ENCODE measurements around the gene ARHGDIA. TPM values are rescaled to one million over a fixed set of nuclear protein-coding genes. Genes with fewer than 3 reads are reported as not detected.

The ARHGDIA gene
- total RNA-seq, 4 donors from 2014 or later: 120 to 219 (median 169) TPM

- peak overlapping the region; percentile 10 to 88 (median 80) for H3K27ac ChIP-seq
- peak overlapping the region in 1 of 2 donors; percentile 84 for H3K4me3 ChIP-seq
- no peaks in the 10 kb centered on the region for H3K27me3 ChIP-seq
- TF ChIP-seq POLR2AphosphoS5 (IDR thresholded peaks at IDR 0.05): no peak
- H3K4me1 ChIP-seq: peaks cover 3 to 35% (median 11%) of the 10 kb centered on the region in 3 donors
- ATAC-seq: no peak
- H3K9me3 ChIP-seq: no peaks in the 10 kb centered on the region
- peaks cover 0 to 67% of the 10 kb centered on the region in 2 donors for H3K36me3 ChIP-seq
- 89 to 100% methylated on average over 3 to 7 of the region's 19 CpGs for WGBS, 2 donors (ENCODE audit: low coverage in 1 of 2)
Measured at GRCh38 chr17:81911969-81912368, 40.8 kb upstream of the ARHGDIA start.

- Histone ChIP-seq H3K9me3 (no peaks in the 10 kb centered on the region), H3K4me1 (peaks cover 0 to 30% (median 6%) of the 10 kb centered on the region in 3 donors), H3K27ac (peak within 1 kb of the TSS; percentile 10 to 88 (median 80)), H3K4me3 (peak within 1 kb of the TSS; percentile 38 to 84), H3K36me3 (peaks cover 0 to 72% of the 10 kb centered on the region in 2 donors), H3K27me3 (no peaks in the 10 kb centered on the region)
- peak; percentile 93 for ATAC-seq
- no CpG with 5 or more reads among the region's 84 CpGs for WGBS, 2 donors (ENCODE audit: low coverage in 1 of 2)
- TF ChIP-seq EP300 (IDR thresholded peaks at IDR 0.05) (no peak), POLR2AphosphoS5 (IDR thresholded peaks at IDR 0.05) (no peak), POLR2A (IDR thresholded peaks at IDR 0.05) (peak; percentile 34 to 72), CTCF (IDR thresholded peaks at IDR 0.05) (no peak)
Measured at GRCh38 chr17:81911277-81911961, 40.3 kb upstream of the ARHGDIA start, which contains the start of gene PCYT2. Gene PCYT2 (minus strand): TSS chr17:81911399. CDS start chr17:81911355, 44 bp downstream.

- TF ChIP-seq POLR2AphosphoS5 (IDR thresholded peaks at IDR 0.05): no peak
- TF ChIP-seq CTCF (IDR thresholded peaks at IDR 0.05): peak in 1 of 4 experiments; percentile 2
- TF ChIP-seq EP300 (IDR thresholded peaks at IDR 0.05): no peak
- no CpG with 5 or more reads among the region's 55 CpGs for WGBS, 2 donors (ENCODE audit: low coverage in 1 of 2)
- no peak for ATAC-seq
- peak overlapping the region; percentile 38 to 84 for H3K4me3 ChIP-seq
- H3K27me3 ChIP-seq: no peaks in the 10 kb centered on the region
- H3K9me3 ChIP-seq: no peaks in the 10 kb centered on the region
- peaks cover 0 to 24% (median 6%) of the 10 kb centered on the region in 3 donors for H3K4me1 ChIP-seq
- peak overlapping the region in 3 of 4 donors; percentile 72 to 88 (median 85) for H3K27ac ChIP-seq
- peaks cover 0 to 76% of the 10 kb centered on the region in 2 donors for H3K36me3 ChIP-seq
Measured at GRCh38 chr17:81910840-81911276, 39.7 kb upstream of the ARHGDIA start.

- no peak for ATAC-seq
- Histone ChIP-seq H3K9me3 (no peaks in the 10 kb centered on the region), H3K27me3 (no peaks in the 10 kb centered on the region), H3K4me3 (peak overlapping the region; percentile 38 to 84), H3K4me1 (peaks cover 0 to 19% (median 6%) of the 10 kb centered on the region in 3 donors), H3K36me3 (peaks cover 0 to 76% of the 10 kb centered on the region in 2 donors), H3K27ac (peak overlapping the region in 3 of 4 donors; percentile 72 to 88 (median 85))
- WGBS, 2 donors (ENCODE audit: low coverage in 1 of 2): 45 to 90% methylated on average over 2 to 11 of the region's 23 CpGs
- TF ChIP-seq EP300 (IDR thresholded peaks at IDR 0.05): no peak
- TF ChIP-seq CTCF (IDR thresholded peaks at IDR 0.05): no peak
- peak in 1 of 2 donors; percentile 9 for TF ChIP-seq POLR2A (IDR thresholded peaks at IDR 0.05)
Measured at GRCh38 chr17:81909966-81910839, 39.1 kb upstream of the ARHGDIA start.

GRCh38 chr17:81909231-81909630, 38.1 kb upstream of the ARHGDIA start:
- Histone ChIP-seq H3K27ac (no peak overlapping the region), H3K27me3 (no peaks in the 10 kb centered on the region), H3K4me3 (no peak overlapping the region), H3K36me3 (peaks cover 0 to 76% of the 10 kb centered on the region in 2 donors), H3K9me3 (no peaks in the 10 kb centered on the region), H3K4me1 (peaks cover 0 to 19% (median 6%) of the 10 kb centered on the region in 3 donors)
- TF ChIP-seq EP300 (IDR thresholded peaks at IDR 0.05): no peak
- WGBS, 2 donors (ENCODE audit: low coverage in 1 of 2): no CpG with 5 or more reads among the region's 12 CpGs
- no peak for ATAC-seq
